Ectodermal cell (in vitro differentiated cells): ENCODE results near the gene COPA.

ENCODE experiments used
- H3K27ac ChIP-seq: 2 replicates; pipeline ENCODE4 v1.7.0; 2013; ENCODE audit warnings: mild to moderate bottlenecking, low read depth, low read length; ENCODE audit not compliant: insufficient read depth, poor library complexity, severe bottlenecking
- H3K27me3 ChIP-seq: 2 replicates; pipeline ENCODE4 v1.7.0; 2013; ENCODE audit warnings: mild to moderate bottlenecking, low read length; ENCODE audit not compliant: insufficient read depth, control insufficient read depth, poor library complexity, severe bottlenecking
- H3K36me3 ChIP-seq: one replicate; pipeline ENCODE4 v1.7.0; 2013; ENCODE audit warnings: low read length; ENCODE audit not compliant: control insufficient read depth, insufficient read depth
- H3K4me1 ChIP-seq: one replicate; pipeline ENCODE4 v1.7.0; 2013; ENCODE audit warnings: low read length; ENCODE audit not compliant: control insufficient read depth, insufficient read depth
- H3K4me3 ChIP-seq: 2 replicates; pipeline ENCODE4 v1.7.0; 2013; ENCODE audit warnings: low read depth, low read length, control low read depth; ENCODE audit not compliant: insufficient read depth
- H3K9me3 ChIP-seq: 2 replicates; pipeline ENCODE4 v1.7.0; 2013; ENCODE audit warnings: mild to moderate bottlenecking, low read length, moderate library complexity; ENCODE audit not compliant: control insufficient read depth
- WGBS, 2 experiments: methylation state at CpG; one replicate each; pipeline ENCODE4 v1.1.7; 2013; ENCODE audit warnings: missing lambda C conversion rate in 2 of 2; 5-methylcytosine and 5-hydroxymethylcytosine counted together

COPA gene

GRCh38 chr1:160351629-160352028 lies 8.6 kb upstream of the COPA start:
- WGBS, 2 experiments, result 91 to 98% methylated on average over 4 of the region's 4 CpGs
- Histone ChIP-seq H3K36me3 (peaks cover 79% of the 10 kb centered on the region), H3K27ac (no peak overlapping the region)

GRCh38 chr1:160346958-160347357 lies 3.9 kb upstream of the COPA start:
- peaks cover 44% of the 10 kb centered on the region for H3K36me3 ChIP-seq
- 69 to 73% methylated on average over 4 of the region's 4 CpGs for WGBS, 2 experiments
- no peaks in the 10 kb centered on the region for H3K9me3 ChIP-seq
- no peak overlapping the region for H3K4me3 ChIP-seq
- H3K27me3 ChIP-seq, result no peaks in the 10 kb centered on the region
- H3K4me1 ChIP-seq, result peaks cover 5% of the 10 kb centered on the region
- no peak overlapping the region for H3K27ac ChIP-seq

More at GRCh38 chr1:160351629-160352028, 8.6 kb upstream of the COPA start:
- Histone ChIP-seq H3K9me3 (no peaks in the 10 kb centered on the region), H3K27me3 (no peaks in the 10 kb centered on the region), H3K4me3 (no peak overlapping the region), H3K4me1 (no peaks in the 10 kb centered on the region)

GRCh38 chr1:160346463-160346862 lies 3.4 kb upstream of the COPA start:
- H3K4me3 ChIP-seq, result no peak overlapping the region
- WGBS, 2 experiments, result 96% methylated on average over 10 of the region's 10 CpGs
- H3K27ac ChIP-seq, result no peak overlapping the region
- no peaks in the 10 kb centered on the region for H3K27me3 ChIP-seq
- peaks cover 42% of the 10 kb centered on the region for H3K36me3 ChIP-seq
- no peaks in the 10 kb centered on the region for H3K9me3 ChIP-seq
- peaks cover 5% of the 10 kb centered on the region for H3K4me1 ChIP-seq

DNA sequence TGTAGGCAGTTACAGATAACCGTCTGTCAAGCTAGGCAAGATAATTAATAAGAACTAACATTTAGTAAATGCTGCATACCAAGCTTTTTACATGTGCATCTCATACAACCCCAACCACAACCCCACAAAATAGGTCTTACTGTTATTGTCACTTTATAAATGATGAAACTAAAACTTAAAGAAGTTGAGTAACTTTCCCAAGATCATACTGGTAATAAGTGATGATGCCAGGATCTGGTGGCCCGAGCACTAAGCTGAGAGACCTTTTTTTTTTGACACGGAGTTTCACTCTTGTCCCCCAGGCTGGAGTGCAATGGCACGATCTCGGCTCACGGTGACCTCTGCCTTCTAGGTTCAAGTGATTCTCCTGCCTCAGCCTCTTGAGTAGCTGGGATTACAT lies 1.9 kb upstream of the COPA start:
- 95 to 96% methylated on average over 6 of the region's 6 CpGs for WGBS, 2 experiments
- H3K27me3 ChIP-seq, result no peaks in the 10 kb centered on the region
- no peak overlapping the region for H3K27ac ChIP-seq
- H3K4me1 ChIP-seq, result peaks cover 5% of the 10 kb centered on the region
- H3K9me3 ChIP-seq, result no peaks in the 10 kb centered on the region
- no peak overlapping the region for H3K4me3 ChIP-seq
- H3K36me3 ChIP-seq, result peaks cover 29% of the 10 kb centered on the region

GRCh38 chr1:160344241-160344640 lies 1.2 kb upstream of the COPA start:
- WGBS, 2 experiments, result 81 to 88% methylated on average over 2 to 3 of the region's 3 CpGs
- Histone ChIP-seq H3K27me3 (no peaks in the 10 kb centered on the region), H3K4me3 (peak overlapping the region; percentile 89), H3K27ac (no peak overlapping the region), H3K36me3 (peaks cover 29% of the 10 kb centered on the region), H3K4me1 (peaks cover 5% of the 10 kb centered on the region), H3K9me3 (no peaks in the 10 kb centered on the region)

DNA sequence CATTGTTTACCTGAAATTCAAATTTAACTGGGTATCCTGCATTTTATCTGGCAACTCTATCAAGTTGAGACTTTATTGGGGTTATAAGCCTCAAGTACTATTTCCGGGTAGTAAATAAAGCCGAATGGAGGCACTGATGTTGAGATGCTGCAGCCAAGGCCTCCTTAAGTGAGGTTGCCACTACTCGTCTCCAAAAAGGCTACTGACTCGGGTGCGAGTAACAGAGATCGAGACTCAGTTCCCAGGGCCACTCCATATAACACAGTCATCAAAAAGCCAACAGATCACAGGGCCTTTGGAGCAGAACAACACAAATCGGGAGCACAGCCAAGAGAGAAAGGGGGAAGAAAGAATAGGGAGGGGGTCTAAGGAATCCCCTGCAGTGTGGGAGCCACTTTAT lies 524 bp downstream of the COPA start:
- H3K36me3 ChIP-seq, result peaks cover 21% of the 10 kb centered on the region

DNA sequence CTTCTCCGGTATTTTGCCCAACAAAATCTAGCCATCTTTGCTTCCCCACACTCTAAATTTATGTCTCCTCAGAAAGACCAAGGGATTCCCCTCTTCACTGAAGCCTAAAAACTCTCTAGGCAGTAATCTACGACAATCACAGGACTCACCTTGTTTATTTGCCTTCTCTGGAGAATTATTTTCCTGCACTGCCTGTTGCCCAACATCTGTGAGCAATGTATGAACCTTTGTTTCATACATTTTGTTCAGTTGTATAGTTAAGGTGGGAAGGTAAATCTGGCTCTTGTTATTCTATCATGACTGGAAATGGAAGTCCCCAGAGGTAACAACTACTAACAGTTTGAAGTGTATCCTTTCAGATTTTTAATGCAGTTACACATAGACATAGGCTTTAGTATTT lies 2.2 kb downstream of the COPA start:
- Histone ChIP-seq H3K4me1 (peaks cover 5% of the 10 kb centered on the region), H3K4me3 (no peak overlapping the region), H3K9me3 (no peaks in the 10 kb centered on the region), H3K27me3 (no peaks in the 10 kb centered on the region), H3K36me3 (peaks cover 13% of the 10 kb centered on the region), H3K27ac (no peak overlapping the region)
- WGBS, 2 experiments, result 55 to 59% methylated on average over 2 of the region's 2 CpGs

More for the DNA sequence above, 524 bp downstream of the COPA start:
- WGBS, 2 experiments, result 2% methylated on average over 7 of the region's 7 CpGs
- peaks cover 5% of the 10 kb centered on the region for H3K4me1 ChIP-seq
- no peaks in the 10 kb centered on the region for H3K9me3 ChIP-seq
- H3K27me3 ChIP-seq, result no peaks in the 10 kb centered on the region
- H3K4me3 ChIP-seq, result peak overlapping the region; percentile 89
- H3K27ac ChIP-seq, result peak overlapping the region; percentile 48

DNA sequence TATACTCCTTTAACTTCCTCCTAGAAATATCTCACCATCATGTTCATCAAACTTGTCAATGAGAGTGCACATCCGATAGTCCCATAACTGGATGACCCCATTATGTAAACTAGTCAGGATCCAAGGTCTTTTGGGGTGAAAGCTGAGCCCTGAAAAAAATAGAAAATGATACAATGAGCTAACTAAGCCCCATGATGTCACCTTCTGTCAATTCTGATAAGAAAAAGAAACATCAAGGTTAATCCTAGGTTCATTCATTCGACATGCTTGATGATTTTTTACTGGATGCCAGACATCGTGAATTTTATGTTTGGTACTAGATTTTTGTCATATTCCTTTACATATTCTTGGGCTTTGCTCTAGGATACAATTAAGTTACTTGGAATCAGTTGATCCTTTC lies 2.9 kb downstream of the COPA start:
- H3K36me3 ChIP-seq, result peaks cover 13% of the 10 kb centered on the region
- H3K27me3 ChIP-seq, result no peaks in the 10 kb centered on the region
- H3K27ac ChIP-seq, result no peak overlapping the region
- WGBS, 2 experiments, result 96 to 99% methylated on average over 3 of the region's 3 CpGs
- H3K4me3 ChIP-seq, result no peak overlapping the region
- no peaks in the 10 kb centered on the region for H3K9me3 ChIP-seq
- H3K4me1 ChIP-seq, result peaks cover 5% of the 10 kb centered on the region

- Histone ChIP-seq H3K36me3 (peaks cover 18% of the 10 kb centered on the region), H3K27ac (no peak overlapping the region)
These were observed 4.5 kb downstream of the COPA start for GRCh38 chr1:160338580-160338979.

DNA sequence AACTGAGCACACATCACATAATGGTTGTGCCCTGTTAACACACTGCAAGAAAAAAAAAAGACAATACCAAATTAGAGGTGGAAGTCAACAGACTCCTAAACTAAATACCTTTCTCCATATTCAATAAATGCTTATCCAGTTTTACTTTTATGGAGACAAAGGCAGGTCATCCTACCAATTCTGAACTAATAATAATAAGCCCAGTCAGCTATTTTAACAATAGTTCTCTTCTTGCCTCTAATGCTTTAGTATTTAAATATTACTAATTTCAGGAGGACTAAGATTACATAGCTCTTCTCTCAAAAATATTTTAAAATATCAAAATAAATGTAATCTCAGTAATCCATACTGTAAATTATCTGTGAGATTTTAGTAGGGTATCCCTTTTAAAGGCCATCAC lies 10.5 kb downstream of the COPA start:
- no peaks in the 10 kb centered on the region for H3K4me1 ChIP-seq
- H3K36me3 ChIP-seq, result peaks cover 39% of the 10 kb centered on the region
- no peak overlapping the region for H3K27ac ChIP-seq
- H3K27me3 ChIP-seq, result no peaks in the 10 kb centered on the region
- H3K9me3 ChIP-seq, result no peaks in the 10 kb centered on the region
- no peak overlapping the region for H3K4me3 ChIP-seq

More at GRCh38 chr1:160338580-160338979, 4.5 kb downstream of the COPA start:
- no peak overlapping the region for H3K4me3 ChIP-seq
- no peaks in the 10 kb centered on the region for H3K9me3 ChIP-seq
- H3K4me1 ChIP-seq, result no peaks in the 10 kb centered on the region
- H3K27me3 ChIP-seq, result no peaks in the 10 kb centered on the region
- WGBS, 2 experiments, result 93% methylated on average over 4 of the region's 4 CpGs

GRCh38 chr1:160330119-160330518 lies 12.9 kb downstream of the COPA start:
- Histone ChIP-seq H3K27me3 (no peaks in the 10 kb centered on the region), H3K4me3 (no peak overlapping the region), H3K27ac (no peak overlapping the region), H3K9me3 (no peaks in the 10 kb centered on the region), H3K36me3 (peaks cover 53% of the 10 kb centered on the region), H3K4me1 (no peaks in the 10 kb centered on the region)
